ENCODE data around the gene SNX10. TPM values are rescaled to one million over a fixed set of nuclear protein-coding genes. Genes with fewer than 3 reads are reported as not detected.

Gene SNX10
- total RNA-seq, 1 experiment from 2014 or later, result 9.4 TPM

GRCh38 chr7:26423436-26423835 lies 131.8 kb downstream of the SNX10 start:
- Mint-ChIP-seq H3K4me1 (peaks cover 21 to 27% of the 10 kb centered on the region in 2 experiments), H3K9me3 (no peaks in the 10 kb centered on the region; a peak in 2 of 5 replicates), H3K36me3 (ENCODE audit: insufficient read depth in 1 of 3, low read depth in 3 of 3) (no peaks in the 10 kb centered on the region), H3K27me3 (ENCODE audit: low read depth) (no peaks in the 10 kb centered on the region), H3K4me3 (no peak overlapping the region), H3K27ac (no peak overlapping the region)
- H2BK120ac ChIP-seq (ENCODE audit: low read depth, low read length, poor library complexity, severe bottlenecking), result no peak overlapping the region
- no peaks in the 10 kb centered on the region for H3K9me3 ChIP-seq (ENCODE audit: control insufficient read depth, low read depth, low read length)
- no peak overlapping the region for H3K23ac ChIP-seq (ENCODE audit: insufficient read length, low read depth, low read length)
- no peaks in the 10 kb centered on the region for H3K79me2 ChIP-seq (ENCODE audit: insufficient read depth, low read length)
- no peak for TF ChIP-seq CTCF (conservative IDR thresholded peaks at IDR 0.05)
- H4K5ac ChIP-seq (ENCODE audit: insufficient read length, low read depth, low read length), result no peak overlapping the region
- H3K4ac ChIP-seq (ENCODE audit: low read depth, low read length), result no peak overlapping the region
- H4K8ac ChIP-seq (replicated peaks; ENCODE audit: insufficient read length, low read depth, low read length), result no peak overlapping the region
- H3K27ac ChIP-seq (ENCODE audit: insufficient read length, low read depth, low read length), result no peak overlapping the region
- H3K14ac ChIP-seq (ENCODE audit: insufficient read depth, low read length), result no peak overlapping the region
- H3K23me2 ChIP-seq (ENCODE audit: insufficient read length, low read depth, low read length, poor library complexity, severe bottlenecking), result no peaks in the 10 kb centered on the region
- no peak overlapping the region for H2BK5ac ChIP-seq (ENCODE audit: insufficient read length, low read length)
- no peak overlapping the region for H4K91ac ChIP-seq (ENCODE audit: insufficient read length, low read depth, low read length)
- no peak overlapping the region for H3T11ph ChIP-seq (ENCODE audit: low read length)
- no peaks in the 10 kb centered on the region for H3K79me1 ChIP-seq (ENCODE audit: insufficient read depth, low read depth, low read length, poor library complexity, severe bottlenecking)
- no peaks in the 10 kb centered on the region for H3K27me3 ChIP-seq (ENCODE audit: insufficient read depth, low read length)
- DNase-seq, result no peak
- H2BK20ac ChIP-seq (ENCODE audit: low read depth, low read length, poor library complexity, severe bottlenecking), result no peak overlapping the region
- no peak overlapping the region for H2AK5ac ChIP-seq (ENCODE audit: insufficient read length, low read length)
- no peak overlapping the region for H3K56ac ChIP-seq (ENCODE audit: insufficient read length, low read depth, low read length)
- H2BK15ac ChIP-seq (ENCODE audit: low read depth, low read length), result no peak overlapping the region
- H2AFZ ChIP-seq (ENCODE audit: low read length), result no peak overlapping the region
- peaks cover 4% of the 10 kb centered on the region; the same call in 1 of the 2 replicates for H3K4me1 ChIP-seq (ENCODE audit: insufficient read depth, low read length)
- no peak overlapping the region for H3K4me2 ChIP-seq (ENCODE audit: insufficient read depth, insufficient read length, low read length)
- no peak overlapping the region for H3K18ac ChIP-seq (ENCODE audit: insufficient read length, low read depth, low read length)
- H3K9ac ChIP-seq (ENCODE audit: extremely low read depth, insufficient read length, low read length), result no peak overlapping the region
- H2BK12ac ChIP-seq (ENCODE audit: insufficient read length, low read depth, low read length), result no peak overlapping the region
- no peaks in the 10 kb centered on the region for H4K20me1 ChIP-seq (ENCODE audit: control insufficient read depth, insufficient read depth, insufficient read length)
- no CpG with 5 or more reads among the region's 1 CpG for WGBS (ENCODE audit: extremely low coverage, insufficient read length, low lambda C conversion rate)

Other genes with a start within 250 kb of the SNX10 start
- gene NFE2L3, start 139.7 kb upstream of the SNX10 start, total RNA-seq (2021), result 46.1 and 46.9 TPM in 2 replicates
- gene HNRNPA2B1, start 91.1 kb upstream of the SNX10 start, total RNA-seq (2021), result 1,123 and 1,137 TPM in 2 replicates
- 287 and 288 TPM in 2 replicates for gene CBX3, start 90.1 kb upstream of the SNX10 start, total RNA-seq (2021)

Measured in H9 (cell line).